ENCODE measurements around the gene TSPAN9.

The TSPAN9 gene

DNA sequence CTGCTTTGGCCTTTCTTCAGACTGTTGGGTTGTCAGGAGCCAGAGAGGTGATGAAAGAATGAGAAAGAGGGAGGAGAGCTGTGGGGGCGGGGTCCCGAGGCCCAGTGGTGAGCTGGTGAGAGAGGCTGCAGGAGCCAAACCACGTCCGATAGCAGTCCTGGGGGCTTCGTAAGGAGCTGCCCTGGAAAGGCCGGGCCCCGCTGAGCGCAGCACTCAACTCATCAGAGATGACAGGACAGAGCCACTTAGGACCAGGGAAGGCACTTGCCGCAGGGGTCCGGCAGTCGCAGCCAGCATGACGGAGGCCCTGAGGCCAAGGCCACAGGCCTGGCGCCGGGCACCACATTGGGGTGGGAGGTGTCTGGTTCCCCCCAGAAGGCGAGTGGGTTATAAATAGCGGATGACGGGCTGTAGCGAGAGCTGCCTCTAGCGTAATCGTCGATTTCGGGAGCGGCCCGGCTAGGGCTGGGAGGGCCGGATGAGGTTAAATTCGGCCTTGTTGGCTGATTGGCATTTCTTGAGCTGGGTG lies 179.0 kb downstream of the TSPAN9 start:
- DNase-seq: no peak

- peak; percentile 38 for DNase-seq
Observed at GRCh38 chr12:3257411-3257810, 180.2 kb downstream of the TSPAN9 start.

DNA sequence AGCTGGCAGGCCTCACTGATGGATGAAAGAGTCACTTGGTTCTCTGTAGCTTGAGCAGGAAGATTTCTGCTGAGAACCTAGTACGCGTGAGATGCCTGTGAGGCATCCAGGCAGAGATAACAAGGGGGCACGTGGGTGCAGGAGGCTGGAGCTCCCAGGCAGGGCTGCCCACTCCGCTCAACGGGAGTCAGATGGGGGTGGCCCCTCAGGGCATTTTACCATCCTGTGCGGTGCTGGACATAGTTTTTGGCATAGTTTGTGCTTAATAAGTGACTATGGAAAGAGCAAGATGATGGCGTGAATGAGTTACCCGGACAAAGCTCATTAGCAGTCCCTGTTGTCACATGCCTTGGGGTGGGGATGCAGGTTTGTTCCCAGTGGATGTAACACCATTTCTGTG lies 182.8 kb downstream of the TSPAN9 start:
- DNase-seq: no peak

DNA sequence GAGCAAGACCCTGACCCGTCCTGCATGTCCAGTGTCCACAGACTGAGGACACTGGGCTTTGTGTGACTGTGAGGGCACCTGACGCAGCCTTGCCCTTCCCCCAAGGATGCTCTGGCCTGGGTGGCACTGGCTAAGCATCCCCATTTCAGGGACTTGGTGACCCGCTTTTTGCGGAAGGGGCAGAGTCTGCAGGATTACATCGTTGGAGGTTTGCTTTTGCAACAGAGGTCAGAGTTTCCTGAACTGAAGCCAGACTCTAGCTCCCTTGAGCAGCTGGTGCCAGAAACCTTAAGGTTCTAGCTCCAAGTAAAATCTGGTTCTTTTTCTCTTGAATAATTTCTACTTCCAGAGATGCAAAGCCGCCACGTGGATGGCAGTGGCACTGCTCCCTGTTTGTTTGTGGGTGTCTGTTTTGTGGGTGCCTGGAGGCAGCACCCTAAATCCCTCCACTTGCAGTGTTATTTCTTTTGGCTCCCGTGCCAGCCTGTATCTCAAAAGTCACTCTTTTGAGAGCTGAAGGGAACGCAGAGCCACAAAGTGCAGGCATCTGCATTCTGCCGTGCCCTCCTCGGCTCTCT lies 184.7 kb downstream of the TSPAN9 start:
- no peak for DNase-seq

DNA sequence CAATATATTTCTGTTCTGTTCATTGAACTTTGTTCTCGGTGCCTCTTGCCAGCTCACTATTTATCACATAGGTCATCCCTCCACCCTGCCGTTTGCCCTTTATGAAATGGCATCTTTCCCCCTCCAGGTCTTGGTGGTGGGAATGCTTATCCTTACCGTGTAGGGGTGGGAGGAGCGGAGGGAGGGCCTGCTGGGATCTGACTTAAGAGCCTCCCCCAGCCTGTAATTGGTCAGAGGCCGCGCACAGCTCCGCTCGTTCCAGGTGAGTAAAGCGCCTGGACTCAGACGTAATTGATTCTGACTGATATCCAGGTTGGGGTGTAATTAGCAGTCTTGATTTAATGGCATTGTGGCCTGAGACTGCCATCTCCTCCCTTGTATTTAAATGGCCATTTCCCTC lies 185.3 kb downstream of the TSPAN9 start:
- peak; percentile 50 for DNase-seq

GRCh38 chr12:3263282-3263681 lies 186.1 kb downstream of the TSPAN9 start:
- DNase-seq: no peak

DNA sequence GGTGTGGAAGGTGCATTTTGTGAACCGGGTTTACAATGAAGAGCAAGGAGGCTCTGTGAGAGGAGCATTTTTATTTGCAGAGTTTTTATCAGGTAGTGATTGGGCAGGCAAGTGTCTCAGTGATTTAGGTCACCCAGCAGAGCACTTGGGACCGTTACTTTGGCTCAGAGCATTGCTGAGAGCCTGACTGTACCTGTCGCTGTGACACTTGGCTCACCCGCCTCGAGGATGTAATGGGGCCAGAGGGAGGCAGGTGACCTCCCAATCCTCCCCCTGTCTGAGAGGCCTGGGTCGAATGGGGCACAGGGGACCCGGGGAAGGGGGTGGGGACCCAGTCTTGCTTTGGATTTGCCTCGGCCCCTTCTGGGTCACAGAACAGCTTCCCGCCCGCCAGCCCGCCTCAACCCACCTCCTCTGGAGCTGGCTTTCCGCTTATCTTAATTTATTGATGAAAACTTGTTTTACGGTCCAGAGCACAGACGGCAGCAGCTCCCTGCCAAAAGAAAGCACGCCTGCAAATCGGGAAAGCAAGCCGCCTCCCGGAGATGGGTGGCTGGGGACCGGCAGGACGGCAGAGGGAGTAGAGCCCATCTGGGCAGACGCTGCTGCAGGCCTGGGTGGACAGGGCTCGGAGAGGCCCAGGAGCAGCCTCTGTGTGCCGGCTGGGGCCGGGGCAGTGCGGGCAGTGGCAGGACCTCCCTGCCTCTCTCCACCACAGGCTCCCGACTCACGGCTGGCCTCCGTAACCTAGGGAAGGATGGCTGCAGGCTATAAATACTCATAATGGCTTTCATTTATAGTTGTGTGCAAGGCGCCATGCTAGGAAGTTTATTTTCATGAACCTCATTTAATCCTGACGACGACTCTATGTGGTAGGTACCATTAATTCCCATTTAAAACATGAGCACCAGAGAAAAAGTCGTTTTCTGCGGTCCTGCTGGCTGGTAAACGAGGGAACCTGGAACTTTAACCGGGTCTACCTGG lies 187.1 kb downstream of the TSPAN9 start:
- DNase-seq: no peak

GRCh38 chr12:3265406-3265805 lies 188.2 kb downstream of the TSPAN9 start:
- no peak for DNase-seq

DNA sequence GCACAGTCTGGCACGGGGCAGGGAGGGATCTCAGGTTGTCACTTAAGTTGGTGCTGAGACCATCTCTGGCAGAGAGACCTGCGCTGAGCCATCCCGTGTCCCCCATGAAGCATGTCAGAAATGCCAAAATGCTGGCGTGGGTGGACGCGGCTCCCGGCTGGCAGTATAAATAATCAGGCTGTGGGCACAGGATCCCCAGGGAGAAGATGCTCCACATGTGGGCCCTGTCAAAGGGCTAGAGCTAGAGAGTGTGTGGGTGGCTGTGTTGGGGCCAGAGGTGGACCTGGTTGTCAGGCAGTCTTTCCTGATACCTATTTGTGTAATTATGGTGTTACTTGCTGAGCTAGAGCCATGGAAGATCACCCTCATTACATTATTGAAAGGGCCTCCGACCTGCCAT lies 189.5 kb downstream of the TSPAN9 start:
- DNase-seq: no peak

- DNase-seq: no peak
Observed at GRCh38 chr12:3267690-3268089, 190.5 kb downstream of the TSPAN9 start.

DNA sequence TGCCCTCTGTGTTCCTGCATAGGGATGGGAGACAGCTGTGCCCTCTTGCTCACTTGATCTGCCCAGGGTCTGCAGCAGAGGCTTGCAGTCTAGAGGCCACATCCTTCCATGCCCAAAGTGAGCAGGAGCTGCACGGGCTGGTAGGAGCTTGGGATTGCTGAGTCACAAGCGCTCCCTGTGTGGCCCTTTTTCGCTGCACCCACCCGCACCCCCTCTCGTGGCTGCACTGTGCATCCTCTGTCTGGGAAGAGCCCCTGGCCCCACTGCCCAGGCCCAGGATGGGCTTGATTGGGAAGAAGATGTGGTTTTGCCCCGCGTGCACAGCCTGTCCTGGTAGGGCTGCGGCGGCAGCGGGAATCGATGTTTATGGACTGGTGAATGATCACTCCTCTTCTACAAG lies 192.4 kb downstream of the TSPAN9 start:
- DNase-seq: no peak

DNA sequence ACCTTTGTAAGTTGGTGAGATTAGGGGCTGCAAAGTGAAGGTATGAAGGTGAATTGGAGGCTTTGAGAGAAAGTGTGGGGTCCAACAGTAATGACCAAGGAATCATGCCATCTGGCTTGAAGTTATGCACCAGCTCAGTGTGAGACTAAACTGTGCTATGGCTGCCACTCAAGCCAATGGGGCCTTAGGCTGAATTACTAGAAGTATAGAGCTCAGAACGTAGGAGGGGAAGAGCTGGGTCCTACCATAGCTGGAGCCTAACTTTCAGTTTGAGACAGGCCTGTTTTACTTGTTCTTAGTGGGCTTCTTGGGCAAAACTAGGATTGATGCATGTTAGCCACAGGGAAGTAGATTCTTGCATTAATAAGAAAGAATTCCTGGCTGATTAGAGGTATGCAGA lies 194.0 kb downstream of the TSPAN9 start:
- no peak for DNase-seq

- no peak for DNase-seq
Observed at GRCh38 chr12:3271639-3272038, 194.5 kb downstream of the TSPAN9 start.

- DNase-seq: no peak
Observed at GRCh38 chr12:3272958-3273357, 195.8 kb downstream of the TSPAN9 start.

DNA sequence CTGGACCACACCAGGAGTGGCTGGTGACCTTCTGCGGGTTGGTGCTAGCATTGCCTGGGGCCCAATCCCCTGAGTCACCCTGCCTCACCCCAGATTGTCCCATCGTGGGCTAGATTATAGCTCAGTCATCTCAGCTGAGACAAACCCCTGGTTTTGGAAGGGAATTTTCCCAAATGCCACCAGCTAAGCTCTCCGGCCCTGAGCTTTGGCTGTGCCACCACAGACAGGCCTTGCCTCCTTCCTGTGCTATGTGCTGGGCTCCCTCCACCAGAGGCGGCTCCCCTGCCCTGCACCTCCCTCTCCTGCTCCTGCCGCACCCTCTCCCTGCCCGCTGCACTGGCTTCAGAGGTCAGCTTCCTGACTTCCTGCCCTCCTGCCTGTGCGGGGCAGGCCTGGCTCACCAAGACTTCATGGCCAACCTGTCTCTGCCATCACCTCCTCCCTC lies 196.3 kb downstream of the TSPAN9 start:
- DNase-seq: no peak

DNA sequence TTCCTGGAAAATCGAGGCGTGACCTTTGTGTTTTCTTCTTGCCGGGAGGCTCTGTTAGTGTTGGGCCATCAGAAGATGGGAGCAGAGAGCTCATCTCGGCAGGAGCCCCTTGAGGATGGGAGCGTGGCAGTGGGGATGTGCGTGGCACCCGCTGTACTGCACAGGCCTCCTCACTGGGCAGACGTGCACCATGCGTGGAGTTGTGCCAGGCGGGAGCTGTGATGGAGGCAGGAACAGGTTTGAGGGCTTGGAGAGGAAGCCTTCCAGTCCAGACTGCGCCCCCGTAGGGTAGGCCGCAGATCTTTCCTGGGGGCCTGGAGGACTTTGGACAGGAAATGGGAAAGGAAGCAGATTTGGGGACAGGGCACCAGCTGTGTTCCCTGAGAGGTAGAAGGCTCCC lies 197.5 kb downstream of the TSPAN9 start:
- DNase-seq: no peak

DNA sequence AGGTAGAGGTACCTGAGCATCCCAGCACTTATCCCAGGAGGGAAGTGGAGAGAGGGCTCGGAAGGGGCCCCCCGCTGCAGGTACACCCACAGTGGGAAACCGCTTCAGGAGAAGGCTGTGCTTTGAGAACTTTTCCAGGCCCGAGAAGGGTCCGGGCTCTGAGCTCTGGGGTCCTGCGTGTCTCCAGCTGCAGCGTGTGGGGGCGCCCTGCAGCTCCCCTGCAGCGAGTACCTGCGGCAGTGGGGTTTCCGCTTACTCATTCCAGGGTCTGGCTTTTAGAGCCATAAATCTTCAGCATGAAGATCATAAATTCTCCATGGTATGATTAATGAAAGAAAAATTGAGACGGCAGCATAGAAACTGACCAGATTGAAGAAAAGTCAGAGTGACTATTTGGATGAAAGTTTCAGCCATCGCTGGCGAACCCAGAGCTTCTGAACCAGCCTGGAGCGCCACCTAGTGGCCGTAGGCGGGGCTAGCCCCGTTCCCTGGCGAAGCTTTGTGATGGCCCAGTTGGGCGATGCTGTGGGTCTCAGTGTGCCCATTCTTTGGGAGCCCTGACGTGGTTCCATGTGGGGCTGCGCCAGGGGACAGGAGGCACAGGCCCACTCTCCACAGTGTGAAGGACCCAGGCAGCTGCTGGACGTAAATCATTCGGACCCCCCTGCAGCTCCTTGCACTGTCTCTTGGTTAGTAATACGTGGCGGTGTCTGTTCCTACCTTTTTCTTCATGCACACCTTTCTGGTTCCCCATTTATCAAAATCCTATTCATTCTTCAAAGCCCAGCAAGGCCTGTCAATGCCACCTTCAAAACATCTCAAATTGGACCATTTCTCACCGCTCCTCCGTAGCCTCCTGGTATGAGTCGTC lies 198.2 kb downstream of the TSPAN9 start:
- peak; percentile 48 for DNase-seq

DNA sequence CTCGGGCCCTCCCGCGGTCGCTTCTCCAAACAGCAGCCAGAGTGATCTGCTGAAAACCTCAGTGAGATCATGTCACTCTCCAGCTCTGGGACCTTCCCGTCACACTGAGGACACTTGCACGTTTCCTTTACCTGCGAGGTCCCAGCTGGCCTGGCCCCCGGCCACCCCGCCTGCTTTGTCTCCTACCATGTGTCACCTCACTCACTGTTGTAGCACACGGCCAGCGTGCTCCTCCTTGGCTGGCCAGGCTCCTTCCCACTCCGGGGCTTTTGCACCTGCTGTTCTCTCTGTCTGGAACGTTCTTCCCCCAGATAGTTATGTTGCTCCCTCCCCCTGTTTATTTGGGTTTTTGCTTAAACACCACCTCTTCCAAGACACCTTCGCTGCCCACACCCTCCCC lies 199.0 kb downstream of the TSPAN9 start:
- DNase-seq: no peak

GRCh38 chr12:3277306-3277943 lies 200.2 kb downstream of the TSPAN9 start:
- DNase-seq: no peak

DNA sequence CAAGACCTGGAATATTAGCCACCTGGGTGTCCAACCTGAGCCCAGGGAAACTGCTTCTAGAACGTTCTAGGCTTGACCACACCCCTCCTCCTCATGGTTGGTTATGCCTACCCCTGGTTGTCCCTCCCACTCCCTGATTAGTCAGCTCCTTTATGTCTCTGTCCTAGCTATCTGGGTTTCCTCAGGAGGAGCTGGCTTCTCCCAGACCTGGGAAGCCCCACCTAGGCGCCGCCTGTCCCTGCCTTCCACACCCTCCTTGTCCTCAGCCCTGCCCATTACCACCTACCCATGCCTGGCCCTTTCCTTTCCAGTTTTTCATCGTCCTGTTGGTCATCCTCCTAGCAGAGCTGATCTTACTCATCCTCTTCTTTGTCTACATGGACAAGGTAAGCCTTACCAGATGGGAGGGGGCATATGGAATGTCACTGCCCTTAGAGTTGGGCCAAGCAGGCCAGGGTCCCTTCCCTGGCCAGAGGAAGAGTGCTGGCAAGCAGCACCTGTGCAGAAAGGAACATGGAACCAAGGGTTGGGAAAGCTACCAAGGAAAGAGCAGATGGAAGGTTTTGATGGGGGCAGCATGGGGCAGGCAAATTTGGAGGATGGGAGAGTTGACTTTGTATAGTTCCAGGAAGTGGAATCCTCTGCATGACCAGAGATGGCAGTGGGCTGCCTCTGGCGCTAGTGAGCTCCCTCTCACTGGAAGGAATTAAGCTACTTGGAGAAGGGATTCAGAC lies 201.7 kb downstream of the TSPAN9 start:
- DNase-seq: no peak

DNA sequence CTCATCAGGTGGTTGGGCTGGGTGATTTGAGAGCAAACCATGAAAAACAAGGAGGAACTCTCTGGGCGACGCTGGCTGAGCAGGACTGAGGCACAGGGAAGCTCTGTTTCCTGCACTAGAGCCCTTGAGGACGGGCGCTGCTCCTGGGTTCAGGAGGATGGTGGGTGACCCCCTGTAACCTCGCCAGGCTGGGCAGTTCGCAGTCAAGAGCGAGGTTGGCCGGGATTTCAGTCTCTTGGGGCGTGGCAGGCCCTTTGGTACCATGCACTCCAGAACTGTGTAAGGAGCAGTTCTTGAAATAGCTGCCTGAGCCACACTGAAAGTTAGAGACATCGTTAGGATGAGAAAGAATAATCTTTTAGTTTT lies 202.2 kb downstream of the TSPAN9 start:
- DNase-seq: no peak

GRCh38 chr12:3279832-3280231 lies 202.7 kb downstream of the TSPAN9 start:
- DNase-seq: no peak

All from NCI-H2227 treated with DMSO at 0.1 percent for 48 hours (cell line).